Left forelimb (tissue), 1 donor: ENCODE results near the gene SIGLEC9.
A peak's percentile ranks its signal among the peaks of the same experiment; 100 is the strongest.

Source experiments
- DNase-seq: peaks from one replicate; pipeline ENCODE4 v3.0.0-alpha.2; 2018; ENCODE audit warnings: low spot score

SIGLEC9 gene

GRCh38 chr19:51097166-51097738 is 27.5 kb upstream of the SIGLEC9 start:
- DNase-seq: no peak

GRCh38 chr19:51097796-51098195 is 26.9 kb upstream of the SIGLEC9 start:
- no peak for DNase-seq

GRCh38 chr19:51098365-51099046 is 26.2 kb upstream of the SIGLEC9 start:
- no peak for DNase-seq

GRCh38 chr19:51099047-51099382 is 25.7 kb upstream of the SIGLEC9 start:
- no peak for DNase-seq

- DNase-seq: no peak
Measured at GRCh38 chr19:51100601-51101000, 24.1 kb upstream of the SIGLEC9 start.

- no peak for DNase-seq
Measured at GRCh38 chr19:51101171-51101865, 23.4 kb upstream of the SIGLEC9 start.

GRCh38 chr19:51102991-51103390 is 21.7 kb upstream of the SIGLEC9 start:
- DNase-seq: no peak

GRCh38 chr19:51103926-51104341 is 20.8 kb upstream of the SIGLEC9 start:
- no peak for DNase-seq

GRCh38 chr19:51107406-51108065 is 17.2 kb upstream of the SIGLEC9 start:
- no peak for DNase-seq

- DNase-seq: peak; percentile 98
Measured at GRCh38 chr19:51108066-51108804, 16.5 kb upstream of the SIGLEC9 start, which contains the start of gene CTU1. Gene CTU1, minus strand, starts transcription at chr19:51108409. Its CDS starts 3,840 bp downstream, at chr19:51104569.

- no peak for DNase-seq
Measured at GRCh38 chr19:51108805-51109146, 15.9 kb upstream of the SIGLEC9 start.

GRCh38 chr19:51110666-51110971 is 14.1 kb upstream of the SIGLEC9 start:
- DNase-seq: no peak

GRCh38 chr19:51111606-51112005 is 13.1 kb upstream of the SIGLEC9 start:
- no peak for DNase-seq

GRCh38 chr19:51114087-51114729 is 10.5 kb upstream of the SIGLEC9 start:
- no peak for DNase-seq

- DNase-seq: no peak
Measured at GRCh38 chr19:51116736-51117286, 7.9 kb upstream of the SIGLEC9 start.

GRCh38 chr19:51119101-51119500 is 5.6 kb upstream of the SIGLEC9 start:
- no peak for DNase-seq

- no peak for DNase-seq
Measured at GRCh38 chr19:51119611-51120010, 5.1 kb upstream of the SIGLEC9 start.

- no peak for DNase-seq
Measured at GRCh38 chr19:51120160-51120559, 4.5 kb upstream of the SIGLEC9 start.

- DNase-seq: no peak
Measured at GRCh38 chr19:51121257-51121656, 3.4 kb upstream of the SIGLEC9 start.

- DNase-seq: no peak
Measured at GRCh38 chr19:51122112-51122981, 2.4 kb upstream of the SIGLEC9 start.

- no peak for DNase-seq
Measured at GRCh38 chr19:51123381-51123800, 1.3 kb upstream of the SIGLEC9 start.
